ENCODE results near the gene CXCL8. TPM values are rescaled to one million over a fixed set of nuclear protein-coding genes. Genes with fewer than 3 reads are reported as not detected.

The CXCL8 gene
- polyA plus RNA-seq, 1 donor from 2014 or later = not detected

DNA sequence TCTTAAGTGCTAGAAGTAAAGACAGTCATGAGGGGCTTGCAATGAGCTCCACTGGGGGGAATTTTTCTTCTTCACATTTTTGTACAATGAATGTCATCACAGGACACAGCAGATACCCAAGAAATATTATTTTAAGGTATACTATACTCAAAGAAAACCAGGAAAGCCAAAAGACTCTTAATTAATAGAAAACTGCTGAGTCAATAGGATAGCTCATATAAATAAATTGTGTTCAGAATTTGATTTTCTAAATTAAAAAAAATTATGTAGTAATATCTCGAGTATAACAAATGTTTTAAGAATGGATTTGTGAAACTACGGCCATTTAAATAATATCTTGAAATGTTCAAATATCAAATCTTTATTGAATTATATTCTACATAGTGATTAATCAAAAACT lies 25.7 kb upstream of the CXCL8 start:
- Histone ChIP-seq H3K4me2 (ENCODE audit: low read length) (no peak overlapping the region), H3K27ac (ENCODE audit: low read length) (no peak overlapping the region), H3K27me3 (ENCODE audit: insufficient read depth, low read depth, low read length) (no peaks in the 10 kb centered on the region), H3K9ac (ENCODE audit: low read length) (no peak overlapping the region), H3F3A (ENCODE audit: insufficient read depth, low read length, poor library complexity, severe bottlenecking) (no peaks in the 10 kb centered on the region), H3K79me2 (replicated peaks; ENCODE audit: insufficient read depth, low read length) (no peaks in the 10 kb centered on the region), H2AFZ (ENCODE audit: low read depth, low read length) (no peak overlapping the region), H4K20me1 (ENCODE audit: insufficient read depth) (no peaks in the 10 kb centered on the region), H3K9me2 (ENCODE audit: insufficient read depth, low read length) (no peaks in the 10 kb centered on the region), H3K4me3 (ENCODE audit: low read length) (no peak overlapping the region), H3K9me3 (ENCODE audit: low read length) (no peaks in the 10 kb centered on the region), H3K36me3 (ENCODE audit: insufficient read depth, low read length) (no peaks in the 10 kb centered on the region)
- no peak for TF ChIP-seq RAD21 (conservative IDR thresholded peaks at IDR 0.05)
- no peak for TF ChIP-seq EP300 (conservative IDR thresholded peaks at IDR 0.05; ENCODE audit: poor library complexity, severe bottlenecking)
- no peak for TF ChIP-seq TAF1 (IDR thresholded peaks at IDR 0.05; ENCODE audit: low read depth)
- no peak for TF ChIP-seq REST (IDR thresholded peaks at IDR 0.05; ENCODE audit: borderline replicate concordance)
- no peak for TF ChIP-seq EZH2 (IDR thresholded peaks at IDR 0.05; ENCODE audit: borderline replicate concordance, insufficient read depth, low read length, poor library complexity, severe bottlenecking)
- TF ChIP-seq SMC3 (conservative IDR thresholded peaks at IDR 0.05; ENCODE audit: poor library complexity) = no peak
- no peak for TF ChIP-seq POLR2AphosphoS5 (IDR thresholded peaks at IDR 0.05)
- TF ChIP-seq CTCF (IDR thresholded peaks at IDR 0.05; ENCODE audit: poor library complexity, severe bottlenecking) = no peak
- TF ChIP-seq MXI1 (conservative IDR thresholded peaks at IDR 0.05; ENCODE audit: poor library complexity, severe bottlenecking) = no peak

DNA sequence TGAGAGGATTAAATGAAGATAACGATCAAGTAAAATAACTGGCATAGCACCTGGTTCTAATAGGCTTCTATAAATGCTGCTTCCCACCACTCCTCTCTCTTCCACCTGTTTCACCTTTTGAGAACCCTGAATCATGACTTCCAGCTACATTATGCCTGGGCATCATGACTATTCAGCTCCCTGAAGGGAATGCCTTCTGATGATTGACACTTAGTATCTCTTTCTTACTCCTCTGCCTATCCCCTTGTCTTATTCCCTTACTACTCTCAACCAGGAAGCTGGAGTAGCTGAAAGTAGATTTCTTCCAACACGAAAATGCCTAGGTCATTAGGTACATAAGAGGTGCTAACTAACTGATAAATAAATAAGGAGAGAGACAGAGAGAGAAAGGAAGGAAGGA lies 24.7 kb upstream of the CXCL8 start:
- no peaks in the 10 kb centered on the region for H3K27me3 ChIP-seq (ENCODE audit: insufficient read depth, low read depth, low read length)
- H3K36me3 ChIP-seq (ENCODE audit: insufficient read depth, low read length) = no peaks in the 10 kb centered on the region
- H4K20me1 ChIP-seq (ENCODE audit: insufficient read depth) = no peaks in the 10 kb centered on the region
- TF ChIP-seq SMC3 (conservative IDR thresholded peaks at IDR 0.05; ENCODE audit: poor library complexity) (no peak), EZH2 (IDR thresholded peaks at IDR 0.05; ENCODE audit: borderline replicate concordance, insufficient read depth, low read length, poor library complexity, severe bottlenecking) (no peak), REST (IDR thresholded peaks at IDR 0.05; ENCODE audit: borderline replicate concordance) (no peak), MXI1 (conservative IDR thresholded peaks at IDR 0.05; ENCODE audit: poor library complexity, severe bottlenecking) (no peak), RAD21 (conservative IDR thresholded peaks at IDR 0.05) (no peak)
- H3K9me3 ChIP-seq (ENCODE audit: low read length) = no peaks in the 10 kb centered on the region
- no peaks in the 10 kb centered on the region for H3K9me2 ChIP-seq (ENCODE audit: insufficient read depth, low read length)
- no peaks in the 10 kb centered on the region for H3F3A ChIP-seq (ENCODE audit: insufficient read depth, low read length, poor library complexity, severe bottlenecking)
- H3K79me2 ChIP-seq (replicated peaks; ENCODE audit: insufficient read depth, low read length) = no peaks in the 10 kb centered on the region
- no peak overlapping the region for H3K27ac ChIP-seq (ENCODE audit: low read length)
- H2AFZ ChIP-seq (ENCODE audit: low read depth, low read length) = no peak overlapping the region
- H3K9ac ChIP-seq (ENCODE audit: low read length) = no peak overlapping the region
- no peak overlapping the region for H3K4me2 ChIP-seq (ENCODE audit: low read length)
- H3K4me3 ChIP-seq (ENCODE audit: low read length) = no peak overlapping the region

Data from neural cell (in vitro differentiated cells).